Retinal pigment epithelial cell (primary cell): ENCODE measurements around the gene COMMD7.

Experiments used
- DNase-seq: peaks from one replicate; pipeline ENCODE4 v3.0.0-alpha.2; 2010; ENCODE audit warnings: low read depth
- H3K4me3 ChIP-seq: 2 replicates; pipeline ENCODE4 v1.5.1; 2011; ENCODE audit warnings: mild to moderate bottlenecking, low read length, control low read depth, moderate library complexity
- CTCF ChIP-seq: conservative IDR thresholded peaks from 2 replicates; pipeline ENCODE4 v1.5.1; 2011; ENCODE audit warnings: low read depth, low read length, control low read depth, inconsistent platforms

Gene COMMD7

GRCh38 chr20:32752458-32753250, 9.4 kb upstream of the COMMD7 start:
- no peak overlapping the region for H3K4me3 ChIP-seq
- no peak for DNase-seq
- TF ChIP-seq CTCF, result no peak

- no peak for DNase-seq
- H3K4me3 ChIP-seq, result no peak overlapping the region
- no peak for TF ChIP-seq CTCF
These were observed 8.6 kb upstream of the COMMD7 start for GRCh38 chr20:32751702-32752457.

- DNase-seq, result no peak
- no peak for TF ChIP-seq CTCF
- no peak overlapping the region for H3K4me3 ChIP-seq
These were observed 8.0 kb upstream of the COMMD7 start for GRCh38 chr20:32751293-32751692.

GRCh38 chr20:32749914-32750637, 6.8 kb upstream of the COMMD7 start:
- H3K4me3 ChIP-seq, result no peak overlapping the region
- TF ChIP-seq CTCF, result no peak
- DNase-seq, result no peak

- DNase-seq, result no peak
- H3K4me3 ChIP-seq, result peak overlapping the region; percentile 84
- no peak for TF ChIP-seq CTCF
These were observed 688 bp downstream of the COMMD7 start for GRCh38 chr20:32742322-32743236.

- H3K4me3 ChIP-seq, result no peak overlapping the region
- no peak for TF ChIP-seq CTCF
- no peak for DNase-seq
These were observed 2.1 kb downstream of the COMMD7 start for GRCh38 chr20:32741151-32741550.
